Activated T-cell treated with anti-CD3 and anti-CD28 coated beads, Interleukin-2, amount 50 U/mL, for 72 hours (primary cell): ENCODE data around the gene IL36G. TPM values are rescaled to one million over a fixed set of nuclear protein-coding genes. Genes with fewer than 3 reads are reported as not detected.
A peak's percentile ranks its signal among the peaks of the same experiment; 100 is the strongest.

Source experiments
- ATAC-seq, 2 donors: fragments of 150-1000 bp; cut with Tn5 transposase; replicated peaks in 1 of 2; 2 replicates each; pipeline ENCODE4 v1.10.0; 2021; ENCODE audit warnings: moderate library complexity in 2 of 2, mild to moderate bottlenecking in 1 of 2
- DNase-seq, 2 donors: peaks; one replicate each; pipeline ENCODE4 v3.0.0; 2021 to 2022; ENCODE audit warnings: mixed read lengths in 1 of 2
- H3K27ac Mint-ChIP-seq: one replicate; pipeline ENCODE4 v1.8.0; 2022; ENCODE audit warnings: mild to moderate bottlenecking, moderate library complexity, mixed read lengths
- H3K27me3 Mint-ChIP-seq: one replicate; pipeline ENCODE4 v1.8.0; 2022; ENCODE audit warnings: low read depth, mixed read lengths
- H3K36me3 Mint-ChIP-seq, 2 donors: one replicate each; pipeline ENCODE4 v1.8.0; 2022; ENCODE audit warnings: mixed read lengths in 2 of 2, mild to moderate bottlenecking in 1 of 2; ENCODE audit not compliant: insufficient read depth in 2 of 2
- H3K4me1 Mint-ChIP-seq: one replicate; pipeline ENCODE4 v1.8.0; 2022; ENCODE audit warnings: low read depth, mixed read lengths
- H3K4me3 Mint-ChIP-seq, 2 donors: one replicate each; pipeline ENCODE4 v1.8.0; 2022; ENCODE audit warnings: mild to moderate bottlenecking in 2 of 2, mixed read lengths in 2 of 2, moderate library complexity in 2 of 2
- H3K9me3 Mint-ChIP-seq, 2 donors: one replicate each; pipeline ENCODE4 v1.8.0; 2022; ENCODE audit warnings: mixed read lengths in 2 of 2
- total RNA-seq, 2 donors: library from RNA; stranded (reverse); gene quantifications; one replicate each; pipeline ENCODE4 v1.2.3, GENCODE V29; 2022

The IL36G gene
- total RNA-seq, 2 donors from 2014 or later: not detected

DNA sequence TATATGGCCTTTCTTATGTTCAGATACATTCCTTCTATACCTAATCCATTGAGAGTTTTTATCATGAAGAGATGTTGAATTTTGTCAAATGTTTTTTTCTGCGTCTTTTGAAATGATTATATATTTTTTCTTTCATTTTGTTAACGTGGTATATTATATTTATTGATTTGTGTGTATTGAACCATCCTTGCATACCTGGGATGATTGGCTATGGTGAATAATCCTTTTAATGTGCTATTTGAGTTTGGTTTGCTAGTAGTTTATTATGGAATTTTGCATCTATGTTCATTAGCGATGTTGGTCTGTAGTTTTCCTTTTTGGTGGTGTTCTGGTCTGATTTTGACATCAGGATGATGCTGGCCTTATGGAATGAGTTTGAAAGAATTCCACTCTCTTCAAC is 11.8 kb downstream of the IL36G start:
- Mint-ChIP-seq H3K9me3 (peaks cover 8 to 21% of the 10 kb centered on the region in 2 donors), H3K36me3 (peaks cover 18 to 19% of the 10 kb centered on the region in 2 donors), H3K4me1 (peaks cover 14% of the 10 kb centered on the region), H3K4me3 (no peak overlapping the region), H3K27ac (no peak overlapping the region), H3K27me3 (no peaks in the 10 kb centered on the region)
- DNase-seq (no peak), ATAC-seq (no peak)

DNA sequence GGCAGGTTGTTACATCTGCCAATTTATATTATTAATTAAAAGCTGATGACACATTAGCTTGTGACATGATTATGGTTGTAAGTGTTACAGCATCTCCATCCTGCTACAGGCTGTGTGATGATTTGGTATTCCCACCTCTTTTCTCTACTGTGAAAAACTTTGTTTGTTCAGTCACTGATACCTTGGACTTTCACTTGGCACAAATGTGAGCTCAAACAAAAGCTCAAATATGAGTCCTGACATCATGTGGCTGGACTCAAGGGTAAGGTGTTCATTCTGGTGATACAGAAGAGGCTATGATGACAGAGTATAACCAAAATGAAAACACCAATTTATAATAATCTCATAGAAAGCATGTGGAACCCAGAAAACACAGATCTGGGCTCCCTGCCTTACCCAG is 16.0 kb downstream of the IL36G start:
- H3K4me1 Mint-ChIP-seq: peaks cover 28% of the 10 kb centered on the region
- H3K27ac Mint-ChIP-seq: no peak overlapping the region
- DNase-seq: no peak
- ATAC-seq: no peak
- no peak overlapping the region for H3K4me3 Mint-ChIP-seq
- no peaks in the 10 kb centered on the region for H3K27me3 Mint-ChIP-seq
- H3K9me3 Mint-ChIP-seq: peaks cover 8 to 24% of the 10 kb centered on the region in 2 donors
- H3K36me3 Mint-ChIP-seq: peaks cover 19 to 20% of the 10 kb centered on the region in 2 donors

DNA sequence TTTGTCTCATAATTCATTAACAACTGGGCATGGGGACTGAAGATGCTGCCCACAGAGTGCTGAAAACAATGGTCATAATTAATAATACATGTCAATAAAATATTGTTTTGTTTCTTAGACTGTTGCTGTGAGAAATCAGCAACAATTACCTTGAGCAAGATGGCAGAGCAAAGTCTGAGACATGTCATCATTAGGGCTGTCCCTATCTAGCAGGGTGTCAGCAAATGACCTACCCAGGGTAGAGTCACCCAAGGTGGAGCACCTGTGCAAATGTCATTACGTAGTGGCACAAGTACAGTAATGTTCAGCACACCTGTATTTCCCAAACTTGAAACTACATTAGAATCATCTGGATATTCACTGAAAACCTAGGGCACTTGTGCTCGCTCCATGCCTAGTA is 16.8 kb downstream of the IL36G start:
- DNase-seq: no peak
- Mint-ChIP-seq H3K27me3 (no peaks in the 10 kb centered on the region), H3K9me3 (peaks cover 12 to 26% of the 10 kb centered on the region in 2 donors), H3K4me3 (peak overlapping the region in 1 of 2 donors; percentile 86), H3K27ac (no peak overlapping the region), H3K4me1 (peaks cover 28% of the 10 kb centered on the region), H3K36me3 (peaks cover 20 to 22% of the 10 kb centered on the region in 2 donors)
- no peak for ATAC-seq

- peaks cover 12 to 23% of the 10 kb centered on the region in 2 donors for H3K9me3 Mint-ChIP-seq
- H3K4me3 Mint-ChIP-seq: peak overlapping the region; percentile 75 to 86
Observed at GRCh38 chr2:112995346-112995920, 17.6 kb downstream of the IL36G start.

DNA sequence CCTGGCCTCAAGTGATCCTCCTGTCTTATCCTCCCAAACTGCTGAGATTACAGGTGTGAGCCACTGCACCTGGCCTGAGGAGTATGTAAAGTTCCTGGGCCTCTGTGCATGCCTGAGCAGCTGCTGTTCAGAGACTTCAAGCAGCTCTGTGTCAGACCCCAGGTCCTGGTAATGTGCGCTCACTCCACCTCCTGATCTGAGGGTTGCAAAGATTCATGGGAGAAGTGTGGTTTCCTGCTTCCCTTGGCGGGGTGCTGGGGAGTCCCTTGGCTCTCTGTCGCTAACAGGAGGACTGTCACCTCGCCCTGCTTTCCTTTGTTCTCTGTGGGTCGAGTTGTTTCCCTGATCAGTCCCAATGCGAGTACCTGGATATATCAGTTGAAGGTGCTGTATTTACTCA is 18.8 kb downstream of the IL36G start:
- Mint-ChIP-seq H3K9me3 (peaks cover 19 to 26% of the 10 kb centered on the region in 2 donors), H3K27ac (peak overlapping the region; percentile 66), H3K27me3 (no peaks in the 10 kb centered on the region), H3K36me3 (peaks cover 27% of the 10 kb centered on the region in 2 donors), H3K4me3 (peak overlapping the region; percentile 45 to 68), H3K4me1 (peaks cover 28% of the 10 kb centered on the region)
- peak; percentile 95 to 97 for ATAC-seq
- DNase-seq: peak; percentile 65 to 66

More at GRCh38 chr2:112995346-112995920, 17.6 kb downstream of the IL36G start:
- ATAC-seq (peak; percentile 30 to 39), DNase-seq (peak; percentile 29 to 30)
- peaks cover 28% of the 10 kb centered on the region for H3K4me1 Mint-ChIP-seq
- peak overlapping the region; percentile 87 for H3K27ac Mint-ChIP-seq
- H3K36me3 Mint-ChIP-seq: peaks cover 18 to 23% of the 10 kb centered on the region in 2 donors
- no peaks in the 10 kb centered on the region for H3K27me3 Mint-ChIP-seq

DNA sequence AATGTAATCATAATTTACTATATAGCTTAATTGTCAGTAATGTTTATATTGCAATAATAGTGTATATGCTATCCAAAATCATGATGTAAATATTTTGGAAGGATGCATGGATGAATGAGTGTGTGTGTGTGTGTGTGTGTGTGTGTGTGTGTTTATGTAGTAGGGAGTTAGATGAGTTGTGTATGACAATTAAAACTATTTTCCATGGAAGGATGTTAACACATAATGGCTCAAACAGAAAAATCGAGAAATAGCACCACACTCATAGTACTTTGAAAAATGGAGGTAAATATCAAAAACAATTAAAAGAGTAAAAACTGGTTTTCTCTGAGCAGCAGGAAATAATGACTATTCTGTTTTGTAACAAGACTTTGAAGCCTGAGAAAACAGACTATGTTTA is 19.3 kb downstream of the IL36G start:
- peak overlapping the region; percentile 5 to 68 for H3K4me3 Mint-ChIP-seq
- DNase-seq: no peak
- peaks cover 28% of the 10 kb centered on the region for H3K4me1 Mint-ChIP-seq
- peaks cover 20 to 25% of the 10 kb centered on the region in 2 donors for H3K9me3 Mint-ChIP-seq
- peaks cover 26 to 27% of the 10 kb centered on the region in 2 donors for H3K36me3 Mint-ChIP-seq
- H3K27me3 Mint-ChIP-seq: no peaks in the 10 kb centered on the region
- no peak for ATAC-seq
- peak overlapping the region; percentile 66 for H3K27ac Mint-ChIP-seq

GRCh38 chr2:113000436-113000835 is 22.6 kb downstream of the IL36G start:
- no peak overlapping the region for H3K27ac Mint-ChIP-seq
- no peak for DNase-seq
- no peak for ATAC-seq
- peaks cover 22% of the 10 kb centered on the region for H3K4me1 Mint-ChIP-seq
- H3K9me3 Mint-ChIP-seq: peaks cover 14 to 17% of the 10 kb centered on the region in 2 donors
- peaks cover 18 to 19% of the 10 kb centered on the region in 2 donors for H3K36me3 Mint-ChIP-seq
- no peak overlapping the region for H3K4me3 Mint-ChIP-seq
- H3K27me3 Mint-ChIP-seq: no peaks in the 10 kb centered on the region

DNA sequence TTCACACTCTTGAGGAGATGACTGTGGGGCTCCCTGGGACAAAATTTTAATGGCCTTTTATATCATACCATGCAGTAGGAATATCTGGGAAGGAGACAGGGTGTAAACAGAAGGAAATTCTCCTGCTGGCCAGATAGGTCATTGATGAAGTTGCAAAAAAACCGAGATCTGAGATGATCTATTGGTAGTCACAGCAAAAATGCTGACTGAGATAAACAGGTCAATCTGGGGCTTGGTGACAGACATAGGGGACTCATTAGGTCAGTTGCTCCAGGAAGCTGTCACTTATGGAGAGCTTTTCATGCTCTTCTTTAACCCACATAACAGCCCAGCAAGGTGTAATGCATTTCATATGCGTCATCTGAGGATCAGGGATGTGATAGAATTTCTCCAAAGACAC is 24.9 kb downstream of the IL36G start:
- Mint-ChIP-seq H3K27ac (no peak overlapping the region), H3K4me3 (no peak overlapping the region), H3K4me1 (no peaks in the 10 kb centered on the region), H3K36me3 (peaks cover 18 to 19% of the 10 kb centered on the region in 2 donors), H3K27me3 (no peaks in the 10 kb centered on the region), H3K9me3 (peaks cover 14 to 17% of the 10 kb centered on the region in 2 donors)
- no peak for ATAC-seq
- no peak for DNase-seq

DNA sequence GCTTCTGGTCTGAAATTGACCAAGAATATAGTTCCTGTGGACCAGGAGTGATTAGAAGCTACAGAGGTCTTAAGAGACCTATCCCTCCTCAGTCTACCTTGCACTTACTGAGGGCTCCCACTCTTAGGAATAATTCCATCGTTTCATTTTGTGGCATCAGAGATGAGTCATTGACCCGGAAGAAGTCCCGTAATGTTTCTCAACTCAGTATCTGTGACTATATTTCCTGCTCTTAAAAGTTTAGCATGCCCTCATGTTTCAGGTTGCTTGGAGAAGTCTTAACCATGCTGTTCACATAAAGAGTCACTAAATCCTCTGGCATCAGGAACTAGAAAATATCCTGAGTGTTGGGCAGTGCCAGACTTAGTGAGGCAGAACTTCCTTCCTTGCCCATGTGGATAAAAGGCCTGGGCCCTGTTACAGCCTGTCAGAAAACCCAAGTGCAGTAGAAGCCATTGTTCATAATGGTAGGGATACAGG is 27.3 kb downstream of the IL36G start, which contains the start of gene IL36A:
TSS of gene IL36A (plus strand) at position 430 of the 480 bp plus-strand sequence. CDS start 413 bp downstream, outside the sequence.
- Mint-ChIP-seq H3K27ac (no peak within 1 kb of the TSS), H3K4me1 (peaks cover 5% of the 10 kb centered on the region), H3K4me3 (no peak within 1 kb of the TSS), H3K36me3 (peaks cover 12 to 15% of the 10 kb centered on the region in 2 donors), H3K9me3 (peaks cover 10 to 12% of the 10 kb centered on the region in 2 donors), H3K27me3 (no peaks in the 10 kb centered on the region)
- no peak for ATAC-seq
- DNase-seq: no peak

- H3K27me3 Mint-ChIP-seq: no peaks in the 10 kb centered on the region
- no peaks in the 10 kb centered on the region for H3K9me3 Mint-ChIP-seq
- H3K4me1 Mint-ChIP-seq: peaks cover 7% of the 10 kb centered on the region
- no peak overlapping the region for H3K4me3 Mint-ChIP-seq
- no peak for ATAC-seq
- no peak for DNase-seq
- H3K36me3 Mint-ChIP-seq: no peaks in the 10 kb centered on the region
- no peak overlapping the region for H3K27ac Mint-ChIP-seq
Observed at GRCh38 chr2:113007250-113007649, 29.4 kb downstream of the IL36G start.

DNA sequence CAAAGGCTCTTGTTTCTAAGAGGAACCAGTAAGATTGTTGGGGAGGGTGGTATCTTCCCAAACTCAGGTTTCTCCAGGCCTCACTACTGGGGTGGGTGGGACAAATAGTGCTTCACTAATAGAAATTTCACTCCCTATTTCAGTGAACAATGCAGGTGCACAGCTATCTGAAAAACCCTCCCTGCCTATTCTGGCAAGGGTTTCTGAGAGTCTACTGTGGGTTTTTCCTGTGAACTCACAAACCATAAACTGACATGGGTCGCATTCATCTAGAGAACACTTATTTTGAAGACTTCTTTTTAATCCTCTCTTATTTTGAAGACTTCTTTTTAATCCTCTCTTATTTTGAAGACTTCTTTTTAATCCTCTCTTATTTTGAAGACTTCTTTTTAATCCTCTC is 31.8 kb downstream of the IL36G start:
- H3K27me3 Mint-ChIP-seq: no peaks in the 10 kb centered on the region
- H3K9me3 Mint-ChIP-seq: no peaks in the 10 kb centered on the region
- H3K27ac Mint-ChIP-seq: no peak overlapping the region
- H3K4me1 Mint-ChIP-seq: peaks cover 7% of the 10 kb centered on the region
- no peak overlapping the region for H3K4me3 Mint-ChIP-seq
- H3K36me3 Mint-ChIP-seq: no peaks in the 10 kb centered on the region
- no peak for ATAC-seq
- no peak for DNase-seq

- Mint-ChIP-seq H3K36me3 (no peaks in the 10 kb centered on the region), H3K4me3 (no peak overlapping the region), H3K4me1 (peaks cover 7% of the 10 kb centered on the region), H3K9me3 (no peaks in the 10 kb centered on the region), H3K27ac (no peak overlapping the region), H3K27me3 (no peaks in the 10 kb centered on the region)
- DNase-seq (no peak), ATAC-seq (no peak)
Observed at GRCh38 chr2:113010088-113010487, 32.3 kb downstream of the IL36G start.

DNA sequence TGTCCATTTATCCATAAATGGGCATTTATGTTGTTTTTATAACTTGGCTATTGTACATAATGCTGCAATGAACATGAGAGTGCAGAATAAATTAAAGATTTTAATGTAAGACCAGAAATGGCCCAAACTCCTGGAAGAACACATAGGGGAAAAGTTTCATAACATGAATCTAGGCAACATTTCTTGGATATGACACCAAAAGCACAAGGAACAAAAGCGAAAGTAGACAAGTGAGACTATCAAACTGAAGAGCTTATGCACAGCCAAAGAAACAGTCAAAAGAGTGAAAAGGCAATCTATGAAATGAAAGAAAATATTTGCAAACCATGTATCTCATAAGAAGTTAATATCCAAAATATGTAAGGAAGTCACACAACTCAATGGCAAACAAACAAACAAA is 33.3 kb downstream of the IL36G start:
- Mint-ChIP-seq H3K4me1 (peaks cover 7% of the 10 kb centered on the region), H3K27ac (peak overlapping the region; percentile 30), H3K27me3 (no peaks in the 10 kb centered on the region), H3K4me3 (no peak overlapping the region), H3K9me3 (no peaks in the 10 kb centered on the region), H3K36me3 (no peaks in the 10 kb centered on the region)
- no peak for ATAC-seq
- DNase-seq: no peak
